Activated CD8-positive, alpha-beta memory T cell treated with anti-CD3 and anti-CD28 coated beads for 48 hours (primary cell): ENCODE results near the gene PHF21B.
"Not testable (repeated sequence)": the region's sequence is repeated elsewhere in the genome, so short reads cannot be mapped to it uniquely, and the experiment has no call there.

Experiments used
- DNase-seq, 3 experiments: peaks; one replicate each; pipeline ENCODE4 v3.0.0-alpha.2; 2020; ENCODE audit warnings: low read depth in 2 of 3, low spot score in 2 of 3

PHF21B gene

DNA sequence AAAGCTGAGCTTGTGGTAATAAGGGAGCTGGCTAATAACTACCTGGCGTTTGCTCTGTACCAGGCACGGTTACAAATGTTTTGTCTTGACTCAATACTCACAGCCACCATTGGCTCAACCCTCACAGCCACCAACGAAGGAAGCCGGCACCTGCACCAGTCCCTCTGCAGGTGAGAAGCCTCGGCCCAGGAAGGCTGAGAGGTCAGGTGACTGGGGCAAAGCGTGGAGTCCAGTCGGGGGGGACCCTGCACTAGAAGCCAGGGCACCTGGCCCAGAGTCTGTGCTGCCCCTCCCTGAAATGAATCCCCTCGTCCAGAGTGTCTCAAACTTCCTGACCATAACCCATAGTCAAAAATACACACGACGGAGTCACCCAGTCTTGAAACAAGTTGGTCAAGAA is 90.1 kb downstream of the PHF21B start:
- DNase-seq, result no peak

GRCh38 chr22:44918925-44919392 is 90.8 kb downstream of the PHF21B start:
- no peak for DNase-seq

DNA sequence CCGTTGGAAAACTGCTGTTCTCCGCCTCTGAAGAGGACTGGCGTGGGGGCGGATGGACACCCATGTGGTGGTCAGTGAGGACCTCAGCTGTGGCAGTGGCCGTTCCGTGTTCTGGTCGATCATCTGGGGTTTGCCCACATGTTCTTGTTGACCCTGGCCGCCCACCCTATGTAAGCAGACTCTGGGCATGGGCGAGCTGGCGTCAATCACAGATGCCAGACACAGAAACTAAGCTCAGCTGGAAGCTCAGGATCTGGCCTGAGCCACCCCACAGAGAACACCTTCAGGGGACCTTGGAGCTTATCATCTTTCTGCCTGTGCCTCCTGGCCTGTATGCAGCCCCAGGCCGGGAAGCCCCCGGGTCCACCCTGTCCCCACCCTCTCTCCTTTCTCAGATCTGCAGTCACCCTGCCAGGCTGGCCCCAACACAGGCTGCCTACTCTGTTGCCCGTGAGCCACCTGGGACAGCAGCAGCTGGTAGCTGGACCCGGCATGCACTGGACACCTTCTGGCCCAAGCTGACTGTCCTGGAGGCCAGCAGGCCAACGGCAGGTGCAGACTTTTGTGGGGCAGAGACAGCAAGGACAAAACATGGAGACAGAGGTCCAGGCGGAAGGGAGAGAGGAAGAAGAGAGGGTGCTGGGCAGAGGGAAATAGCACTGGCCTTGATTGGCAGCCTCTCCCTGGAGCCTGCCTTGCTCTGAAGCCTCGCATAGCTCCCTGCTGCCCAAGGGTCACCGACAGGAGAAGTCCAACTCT is 91.5 kb downstream of the PHF21B start:
- no peak for DNase-seq

DNA sequence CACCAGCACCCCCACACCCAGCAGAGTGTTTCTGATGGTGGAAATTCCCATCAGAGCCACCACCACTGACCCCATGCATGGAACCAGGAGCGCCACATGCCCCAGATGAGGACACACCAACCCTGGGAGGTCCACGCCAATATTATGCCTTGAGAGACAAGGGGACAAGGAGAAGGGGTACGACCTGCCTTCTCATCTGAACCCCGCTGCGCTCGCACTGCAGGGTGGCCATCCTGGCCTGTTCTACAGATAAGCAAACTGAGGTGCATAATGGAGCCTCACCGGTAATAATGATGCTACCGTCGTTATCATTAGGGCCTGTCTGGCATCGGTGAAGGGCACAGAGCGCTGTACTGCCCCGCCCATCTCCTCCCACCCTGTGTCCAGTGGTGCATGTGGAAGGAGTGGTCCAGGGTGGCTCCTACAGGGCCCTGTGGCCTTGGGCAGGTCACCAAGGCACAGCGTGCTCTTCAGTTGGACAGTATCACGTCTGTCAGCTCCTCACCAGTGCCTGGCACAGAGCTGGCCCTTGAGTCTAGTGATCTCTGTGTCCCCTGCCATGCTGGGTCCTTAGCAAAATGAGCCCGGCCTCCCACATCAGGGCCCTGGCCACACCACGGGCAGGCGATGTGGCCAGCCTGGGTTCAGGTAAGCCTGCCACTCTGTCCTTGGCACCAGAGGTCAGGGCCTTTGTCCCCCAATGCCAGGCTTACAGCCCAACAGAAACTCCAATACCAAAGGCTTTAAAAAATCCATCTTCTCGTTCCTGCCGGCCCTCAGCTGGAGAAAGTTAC is 92.2 kb downstream of the PHF21B start:
- DNase-seq, result no peak

DNA sequence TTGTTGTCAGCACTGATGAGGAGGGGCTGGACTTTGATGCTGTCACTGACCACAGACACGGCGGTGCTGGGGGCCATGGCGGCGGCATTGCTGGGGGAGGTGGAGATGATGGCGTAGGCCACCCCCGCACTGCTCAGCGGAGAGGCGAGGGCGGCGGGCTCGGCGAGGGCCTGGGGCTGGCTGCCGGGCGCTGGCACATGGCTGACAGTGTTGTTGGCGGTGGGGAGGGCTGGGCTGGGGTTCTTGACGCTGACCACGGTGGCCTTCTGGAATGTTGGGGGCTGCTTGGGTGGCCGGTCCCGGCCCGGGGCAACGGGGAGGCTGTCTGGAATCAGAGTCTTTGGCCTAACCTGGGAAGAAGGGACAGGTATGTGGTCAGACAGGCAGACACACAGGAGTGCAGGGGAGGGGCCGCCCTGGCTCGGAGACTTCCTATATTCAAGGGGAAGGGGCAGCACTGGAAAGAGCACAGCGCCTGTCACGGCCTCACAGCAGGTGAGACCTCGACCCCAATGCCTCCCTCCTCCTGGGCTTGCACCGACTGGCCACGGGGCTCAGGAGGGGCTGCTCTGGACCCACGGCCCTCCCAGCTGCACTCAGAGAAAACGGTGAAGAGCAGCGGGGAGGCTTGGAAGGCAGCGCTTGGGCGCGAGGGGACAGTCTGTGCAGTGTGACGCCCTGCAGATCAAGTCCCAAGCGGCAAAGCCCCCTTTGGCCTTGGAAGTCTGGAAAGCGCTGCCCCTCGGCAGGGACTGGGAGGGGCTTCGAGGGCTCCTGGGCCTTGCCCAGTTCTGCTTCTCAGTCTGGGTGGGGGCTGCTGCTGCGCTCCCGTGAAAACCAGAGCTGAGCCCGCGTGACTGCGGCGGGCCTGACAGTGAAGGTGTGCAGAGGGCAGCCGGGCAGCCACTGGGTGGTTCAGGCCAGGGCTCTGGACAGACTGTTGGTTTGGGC is 93.2 kb downstream of the PHF21B start:
- no peak for DNase-seq

DNA sequence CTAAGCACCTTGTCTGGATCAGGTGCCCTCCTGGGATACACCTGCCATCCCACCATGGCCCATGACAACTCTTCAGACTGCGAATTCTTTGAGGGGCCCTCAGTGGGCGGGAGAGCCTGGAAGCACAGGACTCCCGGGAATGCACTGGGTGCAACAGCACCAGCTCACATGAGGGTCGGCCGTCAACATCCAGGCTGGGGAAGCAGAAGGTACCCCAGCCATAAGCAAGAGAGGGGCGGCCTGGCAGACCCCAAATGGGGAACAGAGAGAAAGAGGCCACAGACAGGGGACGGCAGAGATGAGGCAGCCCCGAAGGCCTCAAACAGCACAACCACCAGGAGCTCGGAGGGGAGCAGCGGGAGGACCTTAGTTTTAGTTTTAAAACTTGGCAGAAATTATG is 94.4 kb downstream of the PHF21B start:
- no peak for DNase-seq

DNA sequence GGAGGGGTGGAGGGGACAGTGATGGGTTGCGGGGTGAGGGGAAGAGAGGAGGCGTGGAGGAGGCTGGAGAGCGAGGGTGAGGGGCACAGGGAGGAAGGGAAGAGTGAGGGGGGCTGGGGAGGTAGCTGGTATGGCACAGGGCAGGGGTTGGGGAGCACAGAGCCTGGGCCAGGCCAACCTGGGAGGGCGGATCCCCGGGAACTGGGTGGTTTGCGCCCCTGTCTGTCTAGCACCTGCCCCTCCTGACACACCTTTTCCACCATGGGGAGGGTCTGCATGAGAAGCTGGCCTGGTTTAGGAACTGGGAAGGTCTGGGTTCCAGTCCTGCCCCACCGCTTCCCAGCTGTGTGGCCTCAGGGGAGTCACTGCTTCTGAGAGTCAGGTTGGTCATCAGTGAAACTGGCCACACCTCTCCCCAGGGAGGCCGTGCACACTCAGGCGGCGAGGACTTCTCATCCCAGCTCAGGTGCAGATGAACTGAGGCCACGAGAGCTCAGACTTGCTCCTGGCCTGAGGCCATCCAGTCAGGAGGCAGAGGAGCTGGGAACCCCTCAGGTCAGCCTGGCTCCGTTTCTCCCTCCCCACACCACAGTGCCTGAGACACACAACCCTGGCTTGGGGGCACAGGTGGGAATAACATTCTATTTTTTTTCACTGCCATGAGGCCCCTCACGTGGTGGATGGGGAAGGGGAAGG is 95.6 kb downstream of the PHF21B start:
- DNase-seq, result no peak

GRCh38 chr22:44913198-44913983 is 96.4 kb downstream of the PHF21B start:
- no peak for DNase-seq

- no peak for DNase-seq
These were observed 100.6 kb downstream of the PHF21B start for GRCh38 chr22:44909241-44909640.

- no peak for DNase-seq
These were observed 101.8 kb downstream of the PHF21B start for GRCh38 chr22:44907765-44908737.

DNA sequence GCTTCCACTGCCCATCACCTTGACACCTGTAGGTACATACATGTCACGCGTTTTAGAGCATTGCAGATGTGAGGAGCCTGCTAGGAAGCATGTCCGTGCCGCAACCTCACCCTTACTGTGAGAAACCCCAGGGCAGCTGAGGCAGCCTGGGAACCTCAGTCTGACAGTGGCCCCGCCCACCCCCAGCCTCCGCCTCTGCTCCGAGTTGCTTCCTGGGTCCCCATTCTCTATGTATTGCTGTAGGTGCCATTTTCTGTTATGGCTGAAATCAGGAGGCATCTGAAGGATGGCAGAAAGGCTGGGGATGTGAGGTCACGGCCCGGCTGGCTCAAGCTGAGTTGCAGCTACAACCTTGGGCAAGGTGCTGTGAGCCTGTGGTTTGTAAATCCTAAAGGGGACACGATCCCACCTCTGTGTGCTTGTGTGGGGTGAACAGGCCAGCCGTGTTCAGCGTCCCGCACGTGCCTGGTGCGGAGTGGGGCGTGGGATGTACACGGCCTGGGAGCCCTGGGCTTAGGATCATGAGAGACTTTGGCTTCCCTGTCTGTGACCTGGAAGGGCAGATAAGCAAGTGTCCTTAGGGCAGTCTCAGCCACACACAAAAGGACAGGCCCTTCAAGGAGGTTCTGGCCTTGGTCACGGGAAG is 102.7 kb downstream of the PHF21B start:
- DNase-seq, result no peak

GRCh38 chr22:44906248-44906936 is 103.4 kb downstream of the PHF21B start:
- DNase-seq, result no peak

- not testable (repeated sequence) for DNase-seq
These were observed 105.2 kb downstream of the PHF21B start for GRCh38 chr22:44904492-44905152.

GRCh38 chr22:44903164-44903563 is 106.6 kb downstream of the PHF21B start:
- not testable (repeated sequence) for DNase-seq

DNA sequence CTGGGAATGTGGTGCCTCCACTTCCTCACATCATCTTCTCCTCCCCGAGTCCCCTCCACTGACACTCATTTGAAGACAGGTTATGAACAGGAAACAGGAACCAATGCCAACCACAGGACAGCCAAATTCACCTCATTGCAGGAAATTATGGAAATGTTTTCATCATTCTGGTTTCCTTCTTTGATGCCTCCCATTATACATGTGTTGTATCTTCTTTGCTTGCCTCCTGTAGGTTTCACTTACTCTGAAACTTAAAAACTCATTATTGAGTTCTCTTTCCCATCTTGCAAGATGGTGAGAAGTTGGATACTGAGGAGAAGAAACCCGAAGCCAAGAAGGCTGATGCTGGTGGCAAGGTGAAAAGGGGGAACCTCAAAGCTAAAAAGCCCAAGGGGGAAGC is 108.5 kb downstream of the PHF21B start:
- no peak for DNase-seq

DNA sequence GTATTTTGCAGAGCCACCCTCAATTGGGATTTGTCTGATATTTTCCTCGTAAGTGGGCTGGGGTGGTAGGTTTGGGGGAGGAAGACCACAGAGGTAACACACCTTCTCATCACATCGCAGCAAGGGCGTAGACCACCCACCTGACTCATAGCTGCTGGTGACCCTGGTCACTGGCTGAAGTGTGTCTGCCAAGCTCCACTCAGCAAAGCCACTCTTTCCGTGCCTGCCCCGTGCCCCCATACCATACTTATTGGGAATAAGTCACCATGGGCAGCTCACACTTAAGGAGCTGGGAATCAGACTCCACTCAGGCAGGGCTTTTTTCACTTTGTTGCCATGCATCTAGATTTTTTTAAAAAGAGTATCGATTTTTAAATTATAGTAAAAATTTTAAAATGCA is 111.6 kb downstream of the PHF21B start:
- DNase-seq, result no peak
